ENCODE measurements around the gene PLEKHA6.

The PLEKHA6 gene

GRCh38 chr1:204359474-204360255 lies at the start of gene PLEKHA6:
Gene PLEKHA6 (minus strand): TSS chr1:204359929. CDS start chr1:204273727, 86,202 bp downstream.
- H3K27ac ChIP-seq, result no peak within 1 kb of the TSS

GRCh38 chr1:204409123-204409522 lies 49.4 kb upstream of the PLEKHA6 start:
- CTCF ChIA-PET, result interaction anchor here (1.0 to 2.9 kb wide), 6 partner anchors 11 to 246 kb away, joined by 3 to 16 read pairs (median 6); no protein-coding TSS in a partner anchor
- POLR2A ChIA-PET (ENCODE audit: low non-redundant PET), result no interaction called here
- DNase-seq (ENCODE audit: low spot score), result peak; percentile 34
- H3K27ac ChIP-seq, result no peak overlapping the region
- no peak for TF ChIP-seq CTCF (conservative IDR thresholded peaks at IDR 0.05; ENCODE audit: low read depth)

More at GRCh38 chr1:204359474-204360255, at the start of gene PLEKHA6:
- POLR2A ChIA-PET (ENCODE audit: low non-redundant PET), result no interaction called here
- DNase-seq (ENCODE audit: low spot score), result no peak
- CTCF ChIA-PET, result interaction anchor here (0.6 to 6.5 kb wide), 8 partner anchors 32 to 261 kb away, joined by 3 to 101 read pairs (median 4); partner anchors contain the start of genes GOLT1A and REN
- no peak for TF ChIP-seq CTCF (conservative IDR thresholded peaks at IDR 0.05; ENCODE audit: low read depth)

DNA sequence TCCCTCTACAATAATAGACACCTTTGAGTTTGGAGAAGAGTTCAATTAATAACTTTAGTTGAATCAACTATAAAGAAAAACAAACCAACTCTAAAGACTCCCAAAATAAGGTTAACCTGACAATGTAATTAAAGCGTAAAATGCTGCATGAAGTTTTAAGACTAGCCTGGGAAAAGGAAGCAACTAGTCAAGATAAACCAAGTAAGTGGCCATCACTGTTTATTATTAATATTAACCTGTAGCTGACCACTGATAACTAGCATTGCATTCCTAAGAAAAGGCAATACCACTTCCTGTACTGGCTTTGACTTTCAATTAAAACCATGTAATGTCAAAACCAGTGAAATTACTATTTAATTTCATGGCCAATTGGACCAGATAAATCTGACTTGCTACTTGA lies 48.9 kb upstream of the PLEKHA6 start:
- CTCF ChIA-PET, result interaction anchor here (0.6 to 2.9 kb wide), 9 partner anchors 9 to 1953 kb away, joined by 3 to 16 read pairs (median 4); no protein-coding TSS in a partner anchor
- TF ChIP-seq CTCF (conservative IDR thresholded peaks at IDR 0.05; ENCODE audit: low read depth), result no peak
- POLR2A ChIA-PET (ENCODE audit: low non-redundant PET), result no interaction called here
- no peak for DNase-seq (ENCODE audit: low spot score)
- H3K27ac ChIP-seq, result no peak overlapping the region

DNA sequence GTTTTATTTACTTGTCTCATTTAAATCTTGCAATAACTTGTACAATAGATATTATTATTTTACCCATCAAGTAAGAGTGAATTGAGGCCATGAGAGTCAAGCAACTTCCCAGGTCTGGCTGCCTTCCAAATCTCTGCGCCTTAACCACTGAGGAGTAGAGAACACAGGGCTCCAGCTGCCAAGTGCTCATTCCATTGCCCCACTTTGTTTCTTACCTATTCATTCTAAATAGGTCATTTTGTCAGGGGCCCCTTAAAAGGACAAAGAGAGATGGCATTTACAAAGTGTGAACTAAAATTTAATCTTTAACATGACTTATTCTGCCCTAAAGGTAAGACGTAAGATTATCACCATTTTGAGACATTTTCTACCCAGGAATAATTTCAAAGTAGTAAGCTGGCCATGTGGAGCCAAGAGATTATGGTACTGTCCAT lies 48.4 kb upstream of the PLEKHA6 start:
- no peak for TF ChIP-seq CTCF (conservative IDR thresholded peaks at IDR 0.05; ENCODE audit: low read depth)
- peak; percentile 59 for DNase-seq (ENCODE audit: low spot score)
- ChIA-PET POLR2A (ENCODE audit: low non-redundant PET) (no interaction called here), CTCF (interaction anchor here (0.6 to 2.9 kb wide), 10 partner anchors 9 to 1952 kb away, joined by 3 to 16 read pairs (median 4); no protein-coding TSS in a partner anchor)
- no peak overlapping the region for H3K27ac ChIP-seq

DNA sequence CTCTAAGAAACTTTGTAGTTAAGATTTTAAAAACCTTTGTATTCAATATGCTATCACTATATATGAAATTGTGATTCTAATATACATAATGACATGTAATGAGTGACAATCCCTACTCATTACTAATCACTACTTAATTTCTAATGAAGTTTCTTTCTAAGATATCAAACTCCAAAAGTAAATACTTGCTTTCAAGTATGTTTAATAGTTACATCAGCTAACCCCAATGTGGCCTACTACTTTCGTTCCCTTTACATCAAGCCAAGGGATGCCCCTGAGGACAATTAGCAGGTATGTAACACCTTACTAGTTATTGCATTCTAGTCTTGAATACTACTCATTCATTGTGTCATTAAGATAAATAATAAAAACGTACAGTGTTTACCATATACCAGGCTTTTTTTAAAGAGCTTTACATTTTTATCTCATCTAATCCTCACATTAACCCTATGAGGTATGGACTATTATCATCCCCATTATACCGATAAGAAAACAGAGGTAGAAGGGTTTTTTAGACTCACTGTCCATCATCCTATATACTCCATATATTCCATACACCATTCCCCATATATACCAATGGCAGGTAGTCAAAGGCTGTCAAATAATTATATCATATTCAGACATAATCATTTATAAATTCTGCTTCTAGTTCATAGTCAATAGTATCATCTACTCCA lies 47.7 kb upstream of the PLEKHA6 start:
- POLR2A ChIA-PET (ENCODE audit: low non-redundant PET), result no interaction called here
- CTCF ChIA-PET, result interaction anchor here (0.7 to 2.9 kb wide), 7 partner anchors 9 to 96 kb away, joined by 3 to 16 read pairs (median 4); no protein-coding TSS in a partner anchor
- no peak for TF ChIP-seq CTCF (conservative IDR thresholded peaks at IDR 0.05; ENCODE audit: low read depth)
- no peak for DNase-seq (ENCODE audit: low spot score)
- H3K27ac ChIP-seq, result no peak overlapping the region

DNA sequence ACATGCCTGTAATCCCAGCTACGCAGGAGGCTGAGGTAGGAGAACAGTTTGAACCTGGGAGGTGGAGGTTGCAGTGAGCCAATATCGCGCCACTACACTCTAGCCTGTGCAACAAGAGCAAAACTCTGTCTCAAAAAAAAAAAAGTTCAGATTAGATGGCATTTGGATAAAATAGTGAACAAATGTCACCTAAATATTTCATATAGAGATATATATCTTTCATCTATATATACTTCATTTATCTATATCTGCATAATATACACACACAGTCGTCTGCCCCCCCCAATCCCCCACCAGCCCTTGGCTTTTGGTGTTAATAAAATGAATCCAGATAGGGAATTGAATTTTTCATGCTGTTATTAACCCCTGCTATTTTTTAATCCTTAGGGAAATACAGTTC lies 46.9 kb upstream of the PLEKHA6 start:
- no peak for DNase-seq (ENCODE audit: low spot score)
- H3K27ac ChIP-seq, result no peak overlapping the region
- POLR2A ChIA-PET (ENCODE audit: low non-redundant PET), result no interaction called here
- CTCF ChIA-PET, result interaction anchor here (0.7 to 2.9 kb wide), 2 partner anchors 8 to 97 kb away, joined by 9 to 16 read pairs; no protein-coding TSS in a partner anchor
- no peak for TF ChIP-seq CTCF (conservative IDR thresholded peaks at IDR 0.05; ENCODE audit: low read depth)
